ENCODE measurements around the gene KCTD18.

- TF ChIP-seq, protein P1, sequence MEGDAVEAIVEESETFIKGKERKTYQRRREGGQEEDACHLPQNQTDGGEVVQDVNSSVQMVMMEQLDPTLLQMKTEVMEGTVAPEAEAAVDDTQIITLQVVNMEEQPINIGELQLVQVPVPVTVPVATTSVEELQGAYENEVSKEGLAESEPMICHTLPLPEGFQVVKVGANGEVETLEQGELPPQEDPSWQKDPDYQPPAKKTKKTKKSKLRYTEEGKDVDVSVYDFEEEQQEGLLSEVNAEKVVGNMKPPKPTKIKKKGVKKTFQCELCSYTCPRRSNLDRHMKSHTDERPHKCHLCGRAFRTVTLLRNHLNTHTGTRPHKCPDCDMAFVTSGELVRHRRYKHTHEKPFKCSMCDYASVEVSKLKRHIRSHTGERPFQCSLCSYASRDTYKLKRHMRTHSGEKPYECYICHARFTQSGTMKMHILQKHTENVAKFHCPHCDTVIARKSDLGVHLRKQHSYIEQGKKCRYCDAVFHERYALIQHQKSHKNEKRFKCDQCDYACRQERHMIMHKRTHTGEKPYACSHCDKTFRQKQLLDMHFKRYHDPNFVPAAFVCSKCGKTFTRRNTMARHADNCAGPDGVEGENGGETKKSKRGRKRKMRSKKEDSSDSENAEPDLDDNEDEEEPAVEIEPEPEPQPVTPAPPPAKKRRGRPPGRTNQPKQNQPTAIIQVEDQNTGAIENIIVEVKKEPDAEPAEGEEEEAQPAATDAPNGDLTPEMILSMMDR (conservative IDR thresholded peaks at IDR 0.05; ENCODE audit: low read depth, low read length), result no peak
- no peak for TF ChIP-seq EZH2 (IDR thresholded peaks at IDR 0.05; ENCODE audit: low read length, unreplicated experiment)
Measured at GRCh38 chr2:200534572-200534971, 24.7 kb upstream of the KCTD18 start.

All from PC-3 (cell line).